K562 (cell line): ENCODE measurements around the gene CCR7. TPM values are rescaled to one million over a fixed set of nuclear protein-coding genes. Genes with fewer than 3 reads are reported as not detected.

Experiments
- ARID1B ChIP-seq: fragments of 450-650 bp; IDR thresholded peaks from 2 replicates; pipeline ENCODE4 v1.6.1; 2016; ENCODE audit warnings: antibody characterized with exemption, mild to moderate bottlenecking, inconsistent platforms
- BCL6 ChIP-seq: fragments of 250-450 bp; sonication (Bioruptor Pico); IDR thresholded peaks from 2 replicates; pipeline ENCODE4 v1.4.0; 2020
- CREM ChIP-seq: IDR thresholded peaks from 2 replicates; pipeline ENCODE4 v1.6.1; 2014; ENCODE audit warnings: antibody characterized with exemption, low read depth
- MTA1 ChIP-seq: fragments of 450-650 bp; IDR thresholded peaks from 2 replicates; pipeline ENCODE4 v1.6.1; 2017; ENCODE audit warnings: borderline replicate concordance
- NRF1 ChIP-seq, 2 experiments: fragments of 450-650 bp; IDR thresholded peaks in 1 of 2; conservative IDR thresholded peaks in 1 of 2; 2 replicates each; pipeline ENCODE4 v1.6.1; 2014; ENCODE audit warnings: mild to moderate bottlenecking in 2 of 2
- PRMT5 ChIP-seq: sonication (generic); formaldehyde crosslinking; IDR thresholded peaks from 2 replicates; pipeline ENCODE4 v1.5.0; 2020; ENCODE audit warnings: missing genetic modification reagents
- RBM25 ChIP-seq: fragments of 200-400 bp; formaldehyde crosslinking; IDR thresholded peaks from 2 replicates; pipeline ENCODE4 v1.6.1; 2018; ENCODE audit warnings: low read length, low read depth, moderate library complexity; ENCODE audit not compliant: severe bottlenecking
- TCFL5 ChIP-seq: fragments of 250-450 bp; sonication (Bioruptor Pico); conservative IDR thresholded peaks from 2 replicates; pipeline ENCODE4 v1.6.1; 2021; ENCODE audit warnings: mild to moderate bottlenecking, moderate library complexity, matching md5 sums
- ZBTB8A ChIP-seq: fragments of 450-650 bp; IDR thresholded peaks from 2 replicates; pipeline ENCODE4 v1.6.1; 2018; ENCODE audit warnings: mild to moderate bottlenecking, moderate library complexity; ENCODE audit not compliant: partially characterized antibody
- ZNF408 ChIP-seq: fragments of 250-450 bp; sonication (Bioruptor Pico); IDR thresholded peaks from 2 replicates; pipeline ENCODE4 v1.4.0; 2020; ENCODE audit warnings: low read depth, mild to moderate bottlenecking, moderate library complexity
- polyA plus RNA-seq, 8 experiments: library from polyadenylated mRNA; depleted of rRNA in 4 of 8; stranded (reverse) in 5 of 8; unstranded in 3 of 8; fragments of >200 nt; fragmentation: Nextera tagmentation in 2 of 8; fragmentation: Illumina TruSeq in 1 of 8; extraction: Ambion mirVana in 2 of 8; extraction: Trizol in 1 of 8; gene quantifications; 2 replicates each; pipeline versions ENCODE4 v1.2.1 to v1.2.3, GENCODE V29; 2011 to 2014; ENCODE audit warnings: inconsistent platforms in 1 of 8, missing spikeins in 1 of 8
- total RNA-seq, 7 experiments: library from RNA; depleted of rRNA in 6 of 7; stranded (reverse); fragments of >200 nt in 6 of 7; fragmentation: Illumina TruSeq in 2 of 7; extraction: Trizol in 2 of 7; gene quantifications; 2 replicates each; pipeline versions ENCODE4 v1.2.1 to v1.2.3, GENCODE V29; 2011 to 2021; ENCODE audit warnings: low replicate concordance in 1 of 7
- TF ChIP-seq, protein P1 (sequence below): sonication (generic); formaldehyde crosslinking; IDR thresholded peaks from 2 replicates; pipeline ENCODE4 v1.8.1; 2023; ENCODE audit warnings: mild to moderate bottlenecking, missing genetic modification reagents, moderate library complexity
- TF ChIP-seq, protein P2 (sequence below): IDR thresholded peaks from 2 replicates; pipeline ENCODE4 v1.6.1; 2016; ENCODE audit warnings: missing genetic modification characterization, missing compliant biosample characterization
- TF ChIP-seq, protein P3 (sequence below), 2 experiments: fragments of 450-650 bp; conservative IDR thresholded peaks; 2 replicates each; pipeline ENCODE4 v1.6.1; 2017; ENCODE audit warnings: mild to moderate bottlenecking in 2 of 2, moderate library complexity in 2 of 2
- TF ChIP-seq, protein P4 (sequence below), 3 experiments: fragments of 200-800 bp in 1 of 3; fragments of 250-450 bp in 1 of 3; fragments of 450-650 bp in 1 of 3; sonication (Bioruptor Pico) in 1 of 3; sonication (Bioruptor generic) in 1 of 3; formaldehyde crosslinking in 1 of 3; IDR thresholded peaks; 2 replicates each; pipeline versions ENCODE4 v1.6.1 to v1.8.0; 2016 to 2022; ENCODE audit warnings: mild to moderate bottlenecking in 2 of 3, missing genetic modification characterization in 2 of 3, missing compliant biosample characterization in 1 of 3, moderate library complexity in 1 of 3

CCR7 gene
- total and polyA plus RNA-seq, 9 of the 15 experiments (the other 6 are each of a cell fraction or from before 2014, with no cell fraction given) = 0.14 to 1.4 (median 0.56) TPM

DNA sequence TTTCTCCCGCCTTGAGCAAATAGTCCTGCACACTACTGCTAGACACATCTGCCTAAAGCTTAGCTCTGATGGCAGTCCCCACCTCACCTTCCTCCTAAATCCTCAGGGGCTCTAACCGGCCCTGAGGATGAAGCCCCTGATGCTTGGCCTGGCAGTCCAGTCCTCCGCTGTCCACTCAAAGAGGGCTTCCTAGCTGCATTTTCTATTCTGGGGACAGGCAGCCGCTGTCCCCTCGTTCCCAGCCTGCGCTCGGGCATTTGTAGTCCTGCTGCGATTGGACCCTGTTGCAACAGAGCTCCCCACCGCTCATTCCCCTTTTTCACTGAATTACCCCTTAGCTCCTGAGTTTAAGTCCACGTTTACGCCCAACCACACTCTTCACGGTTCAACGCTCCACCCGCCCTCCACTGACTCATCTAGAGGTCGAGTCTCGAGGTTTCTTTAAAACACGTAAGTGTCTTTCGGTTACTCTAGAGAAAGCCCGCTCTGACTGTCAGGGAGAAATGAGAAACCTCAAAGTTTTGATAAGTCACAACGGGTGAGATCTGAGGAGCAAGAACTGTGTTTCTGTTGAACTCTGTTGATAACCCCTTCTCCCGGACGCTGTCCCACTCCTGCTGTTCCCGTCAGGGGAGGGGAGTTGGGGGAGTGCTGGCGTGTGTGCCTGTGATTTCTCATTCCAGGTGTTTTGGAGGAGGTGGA lies 4.5 kb downstream of the CCR7 start (continued):
- TF ChIP-seq ZBTB8A (no peak), PRMT5 (no peak), NRF1 (conservative IDR thresholded peaks at IDR 0.05 in 1 of 2, IDR thresholded peaks at IDR 0.05 in 1 of 2) (no peak), TCFL5 (CRISPR knock-in tag) (no peak), MTA1 (no peak), ZNF408 (CRISPR knock-in tag) (no peak), BCL6 (CRISPR knock-in tag) (no peak), RBM25 (no peak), CREM (peak; percentile 39; the same call in 1 of the 2 replicates), ARID1B (peak; percentile 40; the same call in 1 of the 2 replicates)
- TF ChIP-seq, protein P1, sequence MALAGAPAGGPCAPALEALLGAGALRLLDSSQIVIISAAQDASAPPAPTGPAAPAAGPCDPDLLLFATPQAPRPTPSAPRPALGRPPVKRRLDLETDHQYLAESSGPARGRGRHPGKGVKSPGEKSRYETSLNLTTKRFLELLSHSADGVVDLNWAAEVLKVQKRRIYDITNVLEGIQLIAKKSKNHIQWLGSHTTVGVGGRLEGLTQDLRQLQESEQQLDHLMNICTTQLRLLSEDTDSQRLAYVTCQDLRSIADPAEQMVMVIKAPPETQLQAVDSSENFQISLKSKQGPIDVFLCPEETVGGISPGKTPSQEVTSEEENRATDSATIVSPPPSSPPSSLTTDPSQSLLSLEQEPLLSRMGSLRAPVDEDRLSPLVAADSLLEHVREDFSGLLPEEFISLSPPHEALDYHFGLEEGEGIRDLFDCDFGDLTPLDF (CRISPR knock-in tag) = no peak
- TF ChIP-seq, protein P2, sequence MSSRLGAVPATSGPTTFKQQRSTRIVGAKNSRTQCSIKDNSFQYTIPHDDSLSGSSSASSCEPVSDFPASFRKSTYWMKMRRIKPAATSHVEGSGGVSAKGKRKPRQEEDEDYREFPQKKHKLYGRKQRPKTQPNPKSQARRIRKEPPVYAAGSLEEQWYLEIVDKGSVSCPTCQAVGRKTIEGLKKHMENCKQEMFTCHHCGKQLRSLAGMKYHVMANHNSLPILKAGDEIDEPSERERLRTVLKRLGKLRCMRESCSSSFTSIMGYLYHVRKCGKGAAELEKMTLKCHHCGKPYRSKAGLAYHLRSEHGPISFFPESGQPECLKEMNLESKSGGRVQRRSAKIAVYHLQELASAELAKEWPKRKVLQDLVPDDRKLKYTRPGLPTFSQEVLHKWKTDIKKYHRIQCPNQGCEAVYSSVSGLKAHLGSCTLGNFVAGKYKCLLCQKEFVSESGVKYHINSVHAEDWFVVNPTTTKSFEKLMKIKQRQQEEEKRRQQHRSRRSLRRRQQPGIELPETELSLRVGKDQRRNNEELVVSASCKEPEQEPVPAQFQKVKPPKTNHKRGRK (tag) = no peak
- TF ChIP-seq, protein P3, sequence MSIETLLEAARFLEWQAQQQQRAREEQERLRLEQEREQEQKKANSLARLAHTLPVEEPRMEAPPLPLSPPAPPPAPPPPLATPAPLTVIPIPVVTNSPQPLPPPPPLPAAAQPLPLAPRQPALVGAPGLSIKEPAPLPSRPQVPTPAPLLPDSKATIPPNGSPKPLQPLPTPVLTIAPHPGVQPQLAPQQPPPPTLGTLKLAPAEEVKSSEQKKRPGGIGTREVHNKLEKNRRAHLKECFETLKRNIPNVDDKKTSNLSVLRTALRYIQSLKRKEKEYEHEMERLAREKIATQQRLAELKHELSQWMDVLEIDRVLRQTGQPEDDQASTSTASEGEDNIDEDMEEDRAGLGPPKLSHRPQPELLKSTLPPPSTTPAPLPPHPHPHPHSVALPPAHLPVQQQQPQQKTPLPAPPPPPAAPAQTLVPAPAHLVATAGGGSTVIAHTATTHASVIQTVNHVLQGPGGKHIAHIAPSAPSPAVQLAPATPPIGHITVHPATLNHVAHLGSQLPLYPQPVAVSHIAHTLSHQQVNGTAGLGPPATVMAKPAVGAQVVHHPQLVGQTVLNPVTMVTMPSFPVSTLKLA (conservative IDR thresholded peaks at IDR 0.05) = no peak
- TF ChIP-seq, protein P4, sequence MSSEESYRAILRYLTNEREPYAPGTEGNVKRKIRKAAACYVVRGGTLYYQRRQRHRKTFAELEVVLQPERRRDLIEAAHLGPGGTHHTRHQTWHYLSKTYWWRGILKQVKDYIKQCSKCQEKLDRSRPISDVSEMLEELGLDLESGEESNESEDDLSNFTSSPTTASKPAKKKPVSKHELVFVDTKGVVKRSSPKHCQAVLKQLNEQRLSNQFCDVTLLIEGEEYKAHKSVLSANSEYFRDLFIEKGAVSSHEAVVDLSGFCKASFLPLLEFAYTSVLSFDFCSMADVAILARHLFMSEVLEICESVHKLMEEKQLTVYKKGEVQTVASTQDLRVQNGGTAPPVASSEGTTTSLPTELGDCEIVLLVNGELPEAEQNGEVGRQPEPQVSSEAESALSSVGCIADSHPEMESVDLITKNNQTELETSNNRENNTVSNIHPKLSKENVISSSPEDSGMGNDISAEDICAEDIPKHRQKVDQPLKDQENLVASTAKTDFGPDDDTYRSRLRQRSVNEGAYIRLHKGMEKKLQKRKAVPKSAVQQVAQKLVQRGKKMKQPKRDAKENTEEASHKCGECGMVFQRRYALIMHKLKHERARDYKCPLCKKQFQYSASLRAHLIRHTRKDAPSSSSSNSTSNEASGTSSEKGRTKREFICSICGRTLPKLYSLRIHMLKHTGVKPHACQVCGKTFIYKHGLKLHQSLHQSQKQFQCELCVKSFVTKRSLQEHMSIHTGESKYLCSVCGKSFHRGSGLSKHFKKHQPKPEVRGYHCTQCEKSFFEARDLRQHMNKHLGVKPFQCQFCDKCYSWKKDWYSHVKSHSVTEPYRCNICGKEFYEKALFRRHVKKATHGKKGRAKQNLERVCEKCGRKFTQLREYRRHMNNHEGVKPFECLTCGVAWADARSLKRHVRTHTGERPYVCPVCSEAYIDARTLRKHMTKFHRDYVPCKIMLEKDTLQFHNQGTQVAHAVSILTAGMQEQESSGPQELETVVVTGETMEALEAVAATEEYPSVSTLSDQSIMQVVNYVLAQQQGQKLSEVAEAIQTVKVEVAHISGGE (CRISPR knock-in tag; IDR thresholded peaks at IDR 0.05) = peak in 1 of 3 experiments; percentile 20; a peak in 1 of 6 replicates
